ENCODE results near the gene TNFRSF19.
"Not testable (repeated sequence)": the region's sequence is repeated elsewhere in the genome, so short reads cannot be mapped to it uniquely, and the experiment has no call there.

TNFRSF19 gene

DNA sequence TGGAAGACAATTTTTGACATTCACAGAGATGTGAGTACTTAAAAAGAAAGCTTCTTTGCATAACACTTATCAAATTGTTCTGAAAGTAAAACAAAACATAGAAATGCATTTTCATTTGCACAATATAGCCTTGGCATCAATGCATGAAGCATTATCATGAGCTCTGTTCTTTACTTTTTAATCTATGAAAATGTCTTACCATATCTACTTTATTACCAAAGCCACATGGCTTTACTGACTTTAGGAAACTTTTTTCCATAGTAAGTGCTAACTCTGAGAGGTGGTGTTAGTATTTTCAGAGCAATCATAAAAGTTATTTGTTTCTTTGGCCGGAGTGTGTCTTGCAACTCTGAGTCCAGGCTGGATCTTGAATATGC is 10.5 kb downstream of the TNFRSF19 start:
- no peak for DNase-seq (ENCODE audit: extremely low spot score)
- CTCF ChIA-PET = no interaction called here
- TF ChIP-seq FOXA1 (IDR thresholded peaks at IDR 0.05) (no peak), CTBP1 (IDR thresholded peaks at IDR 0.05; ENCODE audit: borderline replicate concordance) (no peak), ZNF384 (IDR thresholded peaks at IDR 0.05) (no peak), NFRKB (IDR thresholded peaks at IDR 0.05) (no peak), LEF1 (IDR thresholded peaks at IDR 0.05; ENCODE audit: borderline replicate concordance) (no peak), ARNT (IDR thresholded peaks at IDR 0.05) (no peak), TARDBP (IDR thresholded peaks at IDR 0.05) (no peak), BHLHE40 (IDR thresholded peaks at IDR 0.05; ENCODE audit: borderline replicate concordance) (no peak), L3MBTL2 (conservative IDR thresholded peaks at IDR 0.05) (no peak), HDGF (IDR thresholded peaks at IDR 0.05; ENCODE audit: borderline replicate concordance) (no peak), FOXM1 (IDR thresholded peaks at IDR 0.05; ENCODE audit: borderline replicate concordance) (no peak), SUZ12 (IDR thresholded peaks at IDR 0.05) (no peak), FOXK2 (IDR thresholded peaks at IDR 0.05) (no peak), ELF4 (IDR thresholded peaks at IDR 0.05) (no peak), SP1 (IDR thresholded peaks at IDR 0.05) (no peak)
- TF ChIP-seq, protein P1, sequence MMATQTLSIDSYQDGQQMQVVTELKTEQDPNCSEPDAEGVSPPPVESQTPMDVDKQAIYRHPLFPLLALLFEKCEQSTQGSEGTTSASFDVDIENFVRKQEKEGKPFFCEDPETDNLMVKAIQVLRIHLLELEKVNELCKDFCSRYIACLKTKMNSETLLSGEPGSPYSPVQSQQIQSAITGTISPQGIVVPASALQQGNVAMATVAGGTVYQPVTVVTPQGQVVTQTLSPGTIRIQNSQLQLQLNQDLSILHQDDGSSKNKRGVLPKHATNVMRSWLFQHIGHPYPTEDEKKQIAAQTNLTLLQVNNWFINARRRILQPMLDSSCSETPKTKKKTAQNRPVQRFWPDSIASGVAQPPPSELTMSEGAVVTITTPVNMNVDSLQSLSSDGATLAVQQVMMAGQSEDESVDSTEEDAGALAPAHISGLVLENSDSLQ (IDR thresholded peaks at IDR 0.05) = no peak
- POLR2A ChIA-PET = no interaction called here

DNA sequence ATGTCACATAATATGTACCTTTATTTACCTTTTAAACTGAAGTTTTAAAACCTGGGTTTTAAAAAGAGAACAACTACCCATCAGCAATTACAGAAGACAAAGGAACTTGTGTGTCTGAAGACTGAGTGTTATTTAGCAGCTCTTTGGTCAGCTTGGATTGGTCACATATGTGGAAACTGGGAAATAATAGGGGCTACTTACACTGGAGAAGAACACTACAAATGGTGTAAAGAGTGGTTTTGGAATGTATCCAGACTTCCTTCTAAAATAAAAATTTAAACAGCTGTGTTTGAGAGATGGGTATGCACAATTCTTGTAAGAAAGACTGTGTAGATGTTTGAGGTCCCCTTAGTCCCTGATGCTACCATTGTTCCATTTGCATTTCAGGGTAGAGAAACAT is 13.3 kb downstream of the TNFRSF19 start:
- POLR2A ChIA-PET = no interaction called here
- no peak for DNase-seq (ENCODE audit: extremely low spot score)
- TF ChIP-seq CTBP1 (IDR thresholded peaks at IDR 0.05; ENCODE audit: borderline replicate concordance) (no peak), HDGF (IDR thresholded peaks at IDR 0.05; ENCODE audit: borderline replicate concordance) (no peak), FOXK2 (IDR thresholded peaks at IDR 0.05) (no peak), FOXM1 (IDR thresholded peaks at IDR 0.05; ENCODE audit: borderline replicate concordance) (no peak)
- CTCF ChIA-PET = no interaction called here

DNA sequence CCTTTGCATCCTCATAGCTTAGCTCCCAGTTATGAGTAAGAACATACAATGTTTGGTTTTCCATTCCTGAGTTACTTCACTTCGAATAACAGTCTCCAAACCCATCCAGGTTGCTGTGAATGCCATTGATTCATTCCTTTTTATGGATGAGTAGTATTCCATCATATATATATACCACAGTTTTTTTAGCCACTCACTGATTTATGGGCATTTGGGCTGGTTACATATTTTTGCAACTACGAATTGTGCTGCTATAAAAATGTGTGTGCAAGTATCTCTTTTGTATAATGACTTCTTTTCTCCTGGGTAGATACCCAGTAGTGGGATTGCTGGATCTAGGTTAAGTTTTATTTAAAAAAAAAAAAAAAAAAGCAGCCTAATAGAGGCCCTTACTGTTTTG is 14.1 kb downstream of the TNFRSF19 start:
- no peak for TF ChIP-seq LEF1 (IDR thresholded peaks at IDR 0.05; ENCODE audit: borderline replicate concordance)
- CTCF ChIA-PET = no interaction called here
- POLR2A ChIA-PET = no interaction called here
- no peak for DNase-seq (ENCODE audit: extremely low spot score)

DNA sequence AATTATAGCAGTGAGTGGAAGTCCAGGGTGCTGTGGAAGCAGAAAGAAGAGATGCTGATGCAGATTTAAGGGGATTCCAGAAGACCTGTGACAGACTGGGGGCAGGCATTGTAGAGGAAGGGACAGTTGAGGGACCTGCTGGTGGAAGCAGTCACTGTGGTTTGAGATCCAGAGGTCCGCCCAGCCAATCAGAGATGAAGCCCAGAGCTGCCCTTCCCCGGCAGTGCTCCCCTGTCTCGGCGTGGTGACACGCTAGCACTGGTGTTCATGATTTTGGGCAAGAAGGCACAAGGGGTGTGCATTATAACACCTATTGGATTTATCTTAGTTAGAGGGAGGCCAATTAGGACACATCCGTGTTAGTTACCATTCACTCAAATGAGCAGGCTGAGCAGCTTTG is 16.1 kb downstream of the TNFRSF19 start:
- no peak for TF ChIP-seq FOXM1 (IDR thresholded peaks at IDR 0.05; ENCODE audit: borderline replicate concordance)
- TF ChIP-seq, protein P1 (IDR thresholded peaks at IDR 0.05) = no peak
- TF ChIP-seq BHLHE40 (IDR thresholded peaks at IDR 0.05; ENCODE audit: borderline replicate concordance) = no peak
- no peak for TF ChIP-seq CTBP1 (IDR thresholded peaks at IDR 0.05; ENCODE audit: borderline replicate concordance)
- TF ChIP-seq L3MBTL2 (conservative IDR thresholded peaks at IDR 0.05) = no peak
- no peak for TF ChIP-seq HDGF (IDR thresholded peaks at IDR 0.05; ENCODE audit: borderline replicate concordance)
- ChIA-PET POLR2A (no interaction called here), CTCF (no interaction called here)
- no peak for DNase-seq (ENCODE audit: extremely low spot score)

DNA sequence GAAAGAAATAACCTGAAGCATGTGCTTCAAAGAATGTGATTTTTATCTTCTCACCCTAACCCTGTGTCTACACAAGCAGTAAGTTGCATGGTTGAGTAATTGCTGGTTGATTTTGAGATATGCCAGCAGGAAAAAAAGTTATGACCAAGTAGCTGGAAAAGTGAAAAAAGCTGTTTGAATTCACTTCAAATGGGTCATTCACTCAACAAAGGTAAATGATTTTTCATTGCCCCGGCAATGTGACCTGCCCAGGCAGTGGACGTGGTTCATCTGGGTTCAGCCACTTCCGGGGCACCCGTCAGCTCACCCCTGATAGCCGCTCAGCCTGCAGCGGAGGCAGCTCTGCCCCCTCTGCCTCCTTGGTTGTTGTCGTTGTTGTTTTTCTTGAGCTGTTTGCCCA is 18.5 kb downstream of the TNFRSF19 start:
- POLR2A ChIA-PET = no interaction called here
- CTCF ChIA-PET = no interaction called here
- TF ChIP-seq HDGF (IDR thresholded peaks at IDR 0.05; ENCODE audit: borderline replicate concordance) (no peak), L3MBTL2 (conservative IDR thresholded peaks at IDR 0.05) (no peak), CTBP1 (IDR thresholded peaks at IDR 0.05; ENCODE audit: borderline replicate concordance) (no peak), BHLHE40 (IDR thresholded peaks at IDR 0.05; ENCODE audit: borderline replicate concordance) (no peak), NFRKB (IDR thresholded peaks at IDR 0.05) (no peak), TARDBP (IDR thresholded peaks at IDR 0.05) (no peak), ELF4 (IDR thresholded peaks at IDR 0.05) (no peak), ARNT (IDR thresholded peaks at IDR 0.05) (no peak), LEF1 (IDR thresholded peaks at IDR 0.05; ENCODE audit: borderline replicate concordance) (no peak), FOXM1 (IDR thresholded peaks at IDR 0.05; ENCODE audit: borderline replicate concordance) (no peak), SUZ12 (IDR thresholded peaks at IDR 0.05) (no peak), FOXA1 (IDR thresholded peaks at IDR 0.05) (no peak), ZNF384 (IDR thresholded peaks at IDR 0.05) (no peak)
- TF ChIP-seq, protein P1 (IDR thresholded peaks at IDR 0.05) = no peak
- DNase-seq (ENCODE audit: extremely low spot score) = no peak

DNA sequence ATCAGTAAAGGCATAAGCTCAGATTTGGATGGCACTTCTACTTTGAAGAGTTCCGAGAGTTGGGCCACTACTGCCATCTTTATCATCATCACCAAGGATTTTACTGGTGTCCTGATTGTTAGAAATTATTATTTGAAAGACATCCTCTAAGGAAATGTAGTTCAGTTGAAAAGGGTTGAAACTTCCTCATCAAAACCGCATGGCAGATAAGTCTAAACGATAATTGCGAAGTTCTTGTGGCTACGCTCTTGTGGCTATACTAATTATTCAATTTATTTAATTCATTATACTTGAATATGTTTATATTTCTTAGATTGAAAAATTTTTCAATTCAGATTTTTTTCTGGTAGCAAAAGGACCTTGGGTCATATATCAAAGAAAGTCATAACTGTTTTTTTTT is 22.4 kb downstream of the TNFRSF19 start:
- CTCF ChIA-PET = no interaction called here
- DNase-seq (ENCODE audit: extremely low spot score) = no peak
- TF ChIP-seq FOXK2 (IDR thresholded peaks at IDR 0.05) = no peak
- TF ChIP-seq FOXM1 (IDR thresholded peaks at IDR 0.05; ENCODE audit: borderline replicate concordance) = no peak
- no peak for TF ChIP-seq TARDBP (IDR thresholded peaks at IDR 0.05)
- TF ChIP-seq LEF1 (IDR thresholded peaks at IDR 0.05; ENCODE audit: borderline replicate concordance) = no peak
- TF ChIP-seq NFRKB (IDR thresholded peaks at IDR 0.05) = no peak
- TF ChIP-seq CTBP1 (IDR thresholded peaks at IDR 0.05; ENCODE audit: borderline replicate concordance) = no peak
- TF ChIP-seq ELF4 (IDR thresholded peaks at IDR 0.05) = no peak
- no peak for TF ChIP-seq BHLHE40 (IDR thresholded peaks at IDR 0.05; ENCODE audit: borderline replicate concordance)
- POLR2A ChIA-PET = no interaction called here

DNA sequence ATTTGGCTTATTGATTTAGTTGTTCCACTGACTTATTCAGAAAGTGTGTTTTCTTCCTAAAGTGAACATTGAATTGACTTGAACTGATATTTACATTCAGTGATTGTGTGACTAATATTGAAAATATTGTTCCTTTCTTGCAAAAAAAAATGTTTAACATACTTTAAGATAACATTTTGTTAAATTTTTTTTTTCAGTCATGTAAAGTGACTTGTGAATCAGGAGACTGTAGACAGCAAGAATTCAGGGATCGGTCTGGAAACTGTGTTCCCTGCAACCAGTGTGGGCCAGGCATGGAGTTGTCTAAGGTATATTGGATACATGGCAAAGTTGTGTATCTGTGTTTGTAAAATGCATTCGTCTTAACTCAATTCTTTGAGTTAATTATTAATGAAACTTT is 22.9 kb downstream of the TNFRSF19 start:
- no peak for TF ChIP-seq SP1 (IDR thresholded peaks at IDR 0.05)
- no peak for TF ChIP-seq ZNF384 (IDR thresholded peaks at IDR 0.05)
- no peak for TF ChIP-seq SUZ12 (IDR thresholded peaks at IDR 0.05)
- no peak for TF ChIP-seq CTBP1 (IDR thresholded peaks at IDR 0.05; ENCODE audit: borderline replicate concordance)
- TF ChIP-seq, protein P1 (IDR thresholded peaks at IDR 0.05) = no peak
- no peak for TF ChIP-seq ARNT (IDR thresholded peaks at IDR 0.05)
- TF ChIP-seq FOXK2 (IDR thresholded peaks at IDR 0.05) = no peak
- no peak for TF ChIP-seq FOXM1 (IDR thresholded peaks at IDR 0.05; ENCODE audit: borderline replicate concordance)
- no peak for TF ChIP-seq FOXA1 (IDR thresholded peaks at IDR 0.05)
- TF ChIP-seq NFRKB (IDR thresholded peaks at IDR 0.05) = no peak
- no peak for TF ChIP-seq TARDBP (IDR thresholded peaks at IDR 0.05)
- TF ChIP-seq BHLHE40 (IDR thresholded peaks at IDR 0.05; ENCODE audit: borderline replicate concordance) = no peak
- no peak for TF ChIP-seq L3MBTL2 (conservative IDR thresholded peaks at IDR 0.05)
- no peak for TF ChIP-seq LEF1 (IDR thresholded peaks at IDR 0.05; ENCODE audit: borderline replicate concordance)
- ChIA-PET CTCF (no interaction called here), POLR2A (no interaction called here)
- DNase-seq (ENCODE audit: extremely low spot score) = no peak

DNA sequence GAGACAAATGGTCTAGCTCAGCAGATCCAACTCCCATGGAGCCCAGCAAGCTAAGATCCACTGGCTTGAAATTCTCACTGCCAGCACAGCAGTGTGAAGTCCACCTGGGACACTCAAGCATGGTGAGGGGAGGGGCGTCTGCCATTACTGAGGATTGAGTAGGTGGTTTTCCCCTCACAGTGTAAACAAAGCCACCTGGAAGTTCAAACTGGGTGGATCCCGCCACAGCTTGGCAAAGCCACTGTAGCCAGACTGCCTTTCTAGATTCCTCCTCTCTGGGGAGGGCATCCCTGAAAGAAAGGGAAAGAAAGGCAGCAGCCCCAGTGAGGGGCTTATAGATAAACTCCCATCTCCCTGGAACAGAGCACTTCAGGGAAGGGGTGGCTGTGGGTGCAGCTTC is 24.1 kb downstream of the TNFRSF19 start:
- POLR2A ChIA-PET; CTCF ChIA-PET; DNase-seq (ENCODE audit: extremely low spot score): not testable (repeated sequence)
